ENCODE results near the gene ENDOG.
"Not testable (repeated sequence)": the region's sequence is repeated elsewhere in the genome, so short reads cannot be mapped to it uniquely, and the experiment has no call there.

ENDOG gene

DNA sequence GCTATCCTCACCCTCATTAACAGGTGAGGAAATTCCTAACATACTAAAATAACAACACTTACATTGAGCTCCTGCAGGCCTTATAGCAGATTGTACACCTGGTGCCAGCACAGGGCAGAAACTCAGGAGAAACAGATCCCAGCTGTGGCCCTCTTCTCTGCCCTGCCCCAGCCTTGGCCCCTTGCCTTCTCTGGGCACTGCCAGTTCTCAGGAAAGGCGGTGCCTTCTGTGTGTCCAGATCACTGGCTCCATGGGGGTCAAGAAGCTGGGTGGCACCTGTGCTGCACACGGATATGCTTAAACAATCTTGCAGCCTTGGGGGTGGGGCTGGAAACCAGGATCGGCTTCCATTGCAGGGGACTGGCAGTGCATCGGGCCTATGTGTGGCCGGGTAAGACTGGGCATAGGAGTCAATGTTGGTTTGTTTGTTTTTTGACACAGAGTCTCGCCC, 44.1 kb downstream of the ENDOG start:
- no peak for DNase-seq (ENCODE audit: low spot score)

DNA sequence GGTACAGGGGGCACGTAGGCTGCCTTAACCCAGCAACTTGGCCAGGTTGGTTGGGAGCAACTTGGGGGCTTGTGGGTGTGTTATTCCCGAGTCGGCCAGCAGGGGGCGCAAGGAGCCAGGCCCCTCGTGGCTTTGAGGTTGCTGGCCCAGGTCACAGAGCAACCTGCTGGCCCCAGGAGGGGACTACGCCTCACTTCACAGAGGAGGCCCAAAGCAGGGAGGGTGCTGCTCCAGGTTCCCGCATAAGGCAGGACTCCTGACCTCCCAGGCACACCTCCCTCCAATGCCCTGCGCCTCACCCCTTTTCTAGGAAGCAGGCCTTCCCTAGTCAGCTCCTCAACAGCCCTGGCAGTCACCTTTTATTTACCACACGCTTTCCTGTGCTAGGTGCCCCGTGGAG, 45.3 kb downstream of the ENDOG start:
- peak; percentile 82 for DNase-seq (ENCODE audit: low spot score)

DNA sequence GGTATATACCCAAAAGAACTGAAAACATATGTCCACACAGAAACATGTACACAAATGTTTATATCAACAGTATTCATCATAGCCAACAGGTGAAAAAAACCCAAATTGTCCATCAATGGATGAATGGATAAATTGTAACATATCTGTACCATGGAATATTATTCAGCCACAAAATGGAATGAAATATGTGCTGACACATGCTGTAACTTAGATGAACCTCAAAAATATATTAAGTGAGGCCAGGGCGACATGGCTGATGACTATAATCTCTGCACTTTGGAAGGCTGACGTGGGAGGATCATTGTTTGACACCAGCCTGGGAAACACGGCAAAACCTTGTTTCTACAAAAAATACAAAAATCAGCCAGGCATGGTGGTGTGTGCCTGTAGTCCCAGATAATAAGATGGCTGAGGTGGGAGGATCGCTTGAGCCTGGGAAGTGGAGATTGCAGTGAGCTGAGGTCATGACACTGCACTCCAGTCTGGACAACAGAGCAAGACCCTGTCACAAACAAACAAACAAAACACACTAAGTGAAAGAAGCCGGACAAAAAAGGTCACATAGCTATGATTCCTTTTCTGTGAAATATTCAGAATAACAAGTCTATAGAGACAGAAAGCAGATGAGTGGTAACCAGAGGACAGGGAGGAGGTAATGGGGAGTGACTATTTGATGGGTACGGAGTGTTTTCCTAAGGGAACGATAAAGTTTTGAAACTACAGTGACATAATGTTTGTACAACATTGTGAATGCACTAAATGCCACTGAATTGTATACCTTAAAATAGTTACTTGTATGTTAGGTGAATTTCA, 52.0 kb downstream of the ENDOG start:
- no peak for DNase-seq (ENCODE audit: low spot score)

DNA sequence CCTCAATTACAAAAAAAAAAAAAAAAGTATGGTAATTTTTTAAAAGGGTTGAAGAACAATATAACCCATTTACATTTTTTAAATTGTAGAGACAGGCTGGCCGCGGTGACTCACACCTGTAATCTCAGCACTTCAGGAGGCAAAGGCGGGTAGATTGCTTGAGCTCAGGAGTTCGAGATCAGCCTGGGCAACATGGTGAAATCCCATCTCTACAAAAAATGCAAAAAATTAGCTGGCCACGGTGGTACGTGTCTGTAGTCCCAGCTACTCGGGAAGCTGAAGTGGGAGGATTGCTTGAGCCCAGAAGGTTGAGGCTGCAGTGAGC, 52.6 kb downstream of the ENDOG start:
- not testable (repeated sequence) for DNase-seq (ENCODE audit: low spot score)
